Measurements from ENCODE around the gene CLSTN3.
A peak's percentile ranks its signal among the peaks of the same experiment; 100 is the strongest.
"Not testable (repeated sequence)": the region's sequence is repeated elsewhere in the genome, so short reads cannot be mapped to it uniquely, and the experiment has no call there.

The CLSTN3 gene

GRCh38 chr12:7151532-7151931 is 21.4 kb downstream of the CLSTN3 start:
- no peak for DNase-seq (ENCODE audit: low spot score)

- DNase-seq (ENCODE audit: low spot score), result no peak
Measured at GRCh38 chr12:7152818-7153217, 22.6 kb downstream of the CLSTN3 start.

- no peak for DNase-seq (ENCODE audit: low spot score)
Measured at GRCh38 chr12:7154042-7154441, 23.9 kb downstream of the CLSTN3 start.

DNA sequence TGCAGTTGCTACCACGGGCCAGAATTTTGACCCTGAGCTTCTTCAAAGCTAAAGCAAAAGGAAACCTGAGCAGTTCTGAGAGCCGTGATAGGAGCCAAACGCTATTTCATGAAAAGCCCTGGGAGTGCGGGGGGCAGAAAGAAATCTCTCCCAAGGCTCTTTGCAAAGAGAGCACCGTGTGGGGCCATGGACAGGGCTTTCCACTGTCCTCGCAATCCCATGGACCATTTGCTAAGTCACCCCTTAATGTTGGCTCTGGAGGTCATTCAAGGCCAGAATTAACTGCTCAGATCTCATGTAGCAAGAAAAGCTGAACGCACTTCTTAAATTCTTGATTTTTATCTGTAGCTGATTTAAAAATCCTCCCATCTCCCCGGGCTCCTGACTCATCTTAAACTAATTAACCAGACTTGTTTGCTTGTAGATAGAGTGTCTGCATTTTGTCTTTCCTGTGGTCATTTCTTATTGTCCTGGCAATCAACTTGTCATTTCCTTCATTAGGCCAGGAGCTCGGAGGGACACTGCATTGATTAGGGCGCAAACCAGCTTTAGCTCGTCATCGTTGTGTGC is 24.8 kb downstream of the CLSTN3 start:
- DNase-seq (ENCODE audit: low spot score), result no peak

GRCh38 chr12:7155471-7156034 is 25.4 kb downstream of the CLSTN3 start:
- DNase-seq (ENCODE audit: low spot score), result no peak

- DNase-seq (ENCODE audit: low spot score), result no peak
Measured at GRCh38 chr12:7156259-7157197, 26.4 kb downstream of the CLSTN3 start.

- no peak for DNase-seq (ENCODE audit: low spot score)
Measured at GRCh38 chr12:7157391-7157790, 27.2 kb downstream of the CLSTN3 start.

- DNase-seq (ENCODE audit: low spot score), result no peak
Measured at GRCh38 chr12:7158781-7159609, 28.8 kb downstream of the CLSTN3 start.

- DNase-seq (ENCODE audit: low spot score), result no peak
Measured at GRCh38 chr12:7160183-7160582, 30.0 kb downstream of the CLSTN3 start.

- no peak for DNase-seq (ENCODE audit: low spot score)
Measured at GRCh38 chr12:7161327-7161726, 31.2 kb downstream of the CLSTN3 start.

- no peak for DNase-seq (ENCODE audit: low spot score)
Measured at GRCh38 chr12:7161811-7162210, 31.6 kb downstream of the CLSTN3 start.

- DNase-seq (ENCODE audit: low spot score), result peak; percentile 90
Measured at GRCh38 chr12:7162691-7163114, 32.5 kb downstream of the CLSTN3 start.

GRCh38 chr12:7169951-7170350 is 39.8 kb downstream of the CLSTN3 start:
- no peak for DNase-seq (ENCODE audit: low spot score)

DNA sequence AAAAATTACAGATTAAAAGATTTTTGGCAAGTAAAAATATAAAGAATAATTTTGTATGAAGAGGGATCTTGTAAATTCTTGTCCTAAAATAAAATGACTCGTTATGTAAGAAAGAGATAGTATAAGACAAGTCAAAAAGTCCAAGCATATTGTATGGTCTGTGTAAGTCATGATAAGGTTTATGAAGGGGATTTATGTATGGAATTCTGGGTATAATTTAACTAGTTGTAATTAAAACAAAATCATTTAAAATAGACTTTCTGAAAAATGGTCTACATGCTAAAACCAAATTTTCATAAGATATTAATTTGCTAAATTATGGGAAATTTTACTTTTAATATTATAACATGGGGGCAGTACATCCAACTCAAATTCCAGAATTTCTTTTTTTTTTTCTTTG is 41.7 kb downstream of the CLSTN3 start:
- DNase-seq (ENCODE audit: low spot score), result no peak

DNA sequence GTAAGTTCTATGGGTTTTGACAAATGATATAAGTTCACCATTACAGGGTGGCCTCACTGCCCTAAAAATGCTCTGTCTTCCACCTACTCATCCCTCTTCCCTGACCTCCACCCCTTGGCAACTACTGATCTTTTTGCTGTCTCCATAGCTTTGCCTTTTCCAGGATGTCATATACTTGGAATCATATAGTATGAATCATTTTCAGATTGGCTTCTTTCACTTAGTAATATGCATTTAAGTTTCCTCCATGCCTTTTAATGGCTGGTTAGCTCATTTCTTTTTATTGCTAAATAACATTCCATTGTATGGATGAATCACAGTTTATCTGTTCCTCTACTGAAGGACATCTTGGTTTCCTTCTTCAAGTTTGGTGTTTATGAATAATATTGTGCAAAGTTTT is 45.3 kb downstream of the CLSTN3 start:
- DNase-seq (ENCODE audit: low spot score), result no peak

GRCh38 chr12:7176595-7176994 is 46.4 kb downstream of the CLSTN3 start:
- no peak for DNase-seq (ENCODE audit: low spot score)

- no peak for DNase-seq (ENCODE audit: low spot score)
Measured at GRCh38 chr12:7178481-7178880, 48.3 kb downstream of the CLSTN3 start.

DNA sequence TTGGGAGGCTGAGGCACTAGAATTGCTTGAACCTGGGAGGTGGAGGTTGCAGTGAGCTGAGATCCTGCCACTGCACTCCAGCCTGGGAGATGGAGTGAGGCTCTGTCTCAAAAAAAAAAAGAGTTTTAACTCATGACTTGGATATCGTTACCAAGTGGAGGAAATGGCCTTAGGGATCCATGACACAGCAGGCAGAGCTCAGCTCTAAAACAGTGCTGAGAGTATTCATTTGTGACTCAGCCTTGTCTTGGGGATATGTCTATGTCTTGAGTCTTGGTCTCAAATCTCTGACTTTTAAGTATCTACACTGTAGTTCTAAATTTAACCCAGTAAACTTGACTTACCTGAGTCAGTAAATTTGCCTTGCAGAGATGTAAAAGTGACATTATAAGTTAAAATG is 50.5 kb downstream of the CLSTN3 start:
- DNase-seq (ENCODE audit: low spot score), result no peak

DNA sequence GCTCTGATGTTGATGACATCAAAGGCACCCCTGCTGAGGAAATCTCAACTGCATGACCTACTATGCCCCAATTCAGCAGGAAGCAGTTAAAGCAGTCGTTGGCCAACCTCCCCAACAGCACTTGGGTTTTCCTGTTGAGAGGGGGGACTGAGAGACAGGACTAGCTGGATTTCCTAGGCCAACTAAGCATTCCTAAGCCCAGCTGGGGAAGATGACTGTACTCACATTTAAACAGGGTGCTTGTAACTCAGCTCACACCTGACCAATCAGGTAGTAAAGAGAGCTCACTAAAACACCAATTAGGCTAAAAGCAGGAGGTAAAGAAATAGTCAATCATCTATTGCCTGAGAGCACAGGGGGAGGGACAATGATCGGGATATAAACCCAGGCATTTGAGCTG is 55.9 kb downstream of the CLSTN3 start:
- DNase-seq (ENCODE audit: low spot score), result not testable (repeated sequence)

DNA sequence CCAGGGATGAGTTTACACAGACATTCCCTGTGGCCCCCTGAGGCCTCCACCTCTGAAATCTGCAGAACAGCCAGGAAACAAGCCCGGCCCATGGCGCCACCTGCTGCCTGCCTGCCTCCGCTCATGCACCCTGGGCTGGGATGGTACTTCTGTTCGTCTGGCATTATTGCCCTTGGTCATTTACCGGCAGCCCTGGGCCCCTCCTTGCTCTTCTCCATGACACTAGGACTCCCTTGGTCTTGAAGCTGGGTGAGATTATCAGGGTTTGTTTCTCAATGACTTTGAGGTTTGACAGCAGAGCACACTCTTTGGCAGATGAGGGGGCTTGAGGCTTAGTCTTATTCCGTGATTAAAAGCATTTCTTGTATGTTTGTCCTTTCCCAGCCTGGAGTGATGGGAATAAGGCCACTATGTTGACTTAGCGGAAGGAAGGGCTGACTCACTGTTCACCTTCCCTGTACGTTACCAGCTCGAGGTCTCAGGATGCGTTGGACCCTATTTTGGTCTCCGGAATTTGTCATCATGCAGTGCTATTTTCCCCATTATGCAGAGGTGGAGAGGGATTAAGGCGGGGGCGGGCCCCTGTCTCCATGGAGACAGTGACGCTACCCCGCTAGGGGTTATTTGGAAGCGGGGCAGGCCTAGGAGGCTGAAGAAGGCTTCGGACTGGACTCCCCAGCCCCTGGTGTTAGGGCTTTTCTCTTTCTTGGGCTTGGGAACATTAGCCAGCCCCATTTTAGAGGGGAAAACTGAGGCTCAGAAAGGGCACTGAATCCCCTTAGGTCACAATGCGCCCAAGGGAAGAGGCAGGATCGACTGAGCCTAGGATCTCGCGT is 58.6 kb downstream of the CLSTN3 start:
- peak; percentile 90 for DNase-seq (ENCODE audit: low spot score)

All from SW480 (cell line).